ENCODE data around the gene GPI.
A peak's percentile ranks its signal among the peaks of the same experiment; 100 is the strongest.

GPI gene

GRCh38 chr19:34341935-34342680 is 22.9 kb upstream of the GPI start:
- no peak for DNase-seq

- no peak for DNase-seq
Measured at GRCh38 chr19:34343751-34344150, 21.2 kb upstream of the GPI start.

GRCh38 chr19:34345947-34346351 is 19.0 kb upstream of the GPI start:
- peak; percentile 56 to 60 for DNase-seq

- DNase-seq = no peak
Measured at GRCh38 chr19:34347561-34348165, 17.3 kb upstream of the GPI start.

GRCh38 chr19:34348899-34349487 is 16.0 kb upstream of the GPI start:
- DNase-seq = no peak

GRCh38 chr19:34350161-34350561 is 14.8 kb upstream of the GPI start:
- no peak for DNase-seq

- DNase-seq = no peak
Measured at GRCh38 chr19:34351382-34351826, 13.6 kb upstream of the GPI start.

- DNase-seq = no peak
Measured at GRCh38 chr19:34353546-34353945, 11.4 kb upstream of the GPI start.

GRCh38 chr19:34355201-34355600 is 9.8 kb upstream of the GPI start:
- no peak for DNase-seq

GRCh38 chr19:34356875-34357274 is 8.1 kb upstream of the GPI start:
- no peak for DNase-seq

- DNase-seq = no peak
Measured at GRCh38 chr19:34357431-34357830, 7.6 kb upstream of the GPI start.

- DNase-seq = peak; percentile 90 to 91
Measured at GRCh38 chr19:34359140-34359953, 5.6 kb upstream of the GPI start.

- DNase-seq = no peak
Measured at GRCh38 chr19:34359954-34360315, 5.1 kb upstream of the GPI start.

GRCh38 chr19:34360354-34360909 is 4.6 kb upstream of the GPI start:
- no peak for DNase-seq

GRCh38 chr19:34362679-34363069 is 2.3 kb upstream of the GPI start:
- DNase-seq = no peak

GRCh38 chr19:34363094-34363493 is 1.9 kb upstream of the GPI start:
- no peak for DNase-seq

- no peak for DNase-seq
Measured at GRCh38 chr19:34363930-34364329, 1.1 kb upstream of the GPI start.

- no peak for DNase-seq
Measured at GRCh38 chr19:34364462-34364829, 550 bp upstream of the GPI start.

GRCh38 chr19:34365463-34366401 is 736 bp downstream of the GPI start:
- DNase-seq = peak in 1 of 2 experiments; percentile 2

- DNase-seq = peak; percentile 89 to 90
Measured at GRCh38 chr19:34366738-34367623, 2.0 kb downstream of the GPI start.

GRCh38 chr19:34367624-34367957 is 2.6 kb downstream of the GPI start:
- DNase-seq = no peak
